Endothelial cell (in vitro differentiated cells): Measurements from ENCODE around the gene LRRC59. TPM values are rescaled to one million over a fixed set of nuclear protein-coding genes. Genes with fewer than 3 reads are reported as not detected.

Experiments
- DNase-seq: peaks from one replicate; pipeline ENCODE4 v3.0.0; 2021; ENCODE audit warnings: low spot score
- H3K27ac Mint-ChIP-seq: one replicate; pipeline ENCODE4 v1.8.0; 2021; ENCODE audit warnings: mixed read lengths, inconsistent platforms; ENCODE audit not compliant: unreplicated experiment
- H3K27me3 Mint-ChIP-seq: one replicate; pipeline ENCODE4 v1.8.0; 2021; ENCODE audit warnings: mild to moderate bottlenecking, moderate library complexity, mixed read lengths, inconsistent platforms; ENCODE audit not compliant: unreplicated experiment
- H3K36me3 Mint-ChIP-seq: one replicate; pipeline ENCODE4 v1.8.0; 2021; ENCODE audit warnings: mild to moderate bottlenecking, low read depth, mixed read lengths, inconsistent platforms; ENCODE audit not compliant: unreplicated experiment
- H3K4me1 Mint-ChIP-seq: one replicate; pipeline ENCODE4 v1.8.0; 2021; ENCODE audit warnings: mild to moderate bottlenecking, mixed read lengths, inconsistent platforms; ENCODE audit not compliant: unreplicated experiment
- H3K4me3 Mint-ChIP-seq: one replicate; pipeline ENCODE4 v1.8.0; 2021; ENCODE audit warnings: mild to moderate bottlenecking, mixed read lengths, inconsistent platforms; ENCODE audit not compliant: unreplicated experiment
- H3K9me3 Mint-ChIP-seq: one replicate; pipeline ENCODE4 v1.8.0; 2021; ENCODE audit warnings: mixed read lengths, inconsistent platforms; ENCODE audit not compliant: unreplicated experiment
- total RNA-seq: library from RNA; stranded (reverse); fragmentation: NEBNext Ultra II Directional; extraction: Animal tissue kit (Norgen Biotek cat#: 25700); gene quantifications from one replicate; pipeline ENCODE4 v1.2.1, GENCODE V29; 2021; ENCODE audit not compliant: unreplicated experiment
- TF ChIP-seq, protein P1 (sequence below): fragments of 200-600 bp; sonication (generic); IDR thresholded peaks from one replicate; pipeline ENCODE4 v1.5.0; 2021; ENCODE audit warnings: antibody characterized with exemption; ENCODE audit not compliant: unreplicated experiment

The LRRC59 gene
- total RNA-seq, 1 donor from 2014 or later, result 64.2 TPM

GRCh38 chr17:50426814-50427787, 29.8 kb upstream of the LRRC59 start:
- peaks cover 7% of the 10 kb centered on the region for H3K27me3 Mint-ChIP-seq
- H3K27ac Mint-ChIP-seq, result peak overlapping the region; percentile 13
- H3K9me3 Mint-ChIP-seq, result no peaks in the 10 kb centered on the region

GRCh38 chr17:50426472-50426782, 29.1 kb upstream of the LRRC59 start:
- TF ChIP-seq, protein P1, sequence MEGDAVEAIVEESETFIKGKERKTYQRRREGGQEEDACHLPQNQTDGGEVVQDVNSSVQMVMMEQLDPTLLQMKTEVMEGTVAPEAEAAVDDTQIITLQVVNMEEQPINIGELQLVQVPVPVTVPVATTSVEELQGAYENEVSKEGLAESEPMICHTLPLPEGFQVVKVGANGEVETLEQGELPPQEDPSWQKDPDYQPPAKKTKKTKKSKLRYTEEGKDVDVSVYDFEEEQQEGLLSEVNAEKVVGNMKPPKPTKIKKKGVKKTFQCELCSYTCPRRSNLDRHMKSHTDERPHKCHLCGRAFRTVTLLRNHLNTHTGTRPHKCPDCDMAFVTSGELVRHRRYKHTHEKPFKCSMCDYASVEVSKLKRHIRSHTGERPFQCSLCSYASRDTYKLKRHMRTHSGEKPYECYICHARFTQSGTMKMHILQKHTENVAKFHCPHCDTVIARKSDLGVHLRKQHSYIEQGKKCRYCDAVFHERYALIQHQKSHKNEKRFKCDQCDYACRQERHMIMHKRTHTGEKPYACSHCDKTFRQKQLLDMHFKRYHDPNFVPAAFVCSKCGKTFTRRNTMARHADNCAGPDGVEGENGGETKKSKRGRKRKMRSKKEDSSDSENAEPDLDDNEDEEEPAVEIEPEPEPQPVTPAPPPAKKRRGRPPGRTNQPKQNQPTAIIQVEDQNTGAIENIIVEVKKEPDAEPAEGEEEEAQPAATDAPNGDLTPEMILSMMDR, result no peak
- no peak for DNase-seq
- Mint-ChIP-seq H3K27me3 (peaks cover 9% of the 10 kb centered on the region), H3K4me3 (peak overlapping the region; percentile 89), H3K27ac (no peak overlapping the region), H3K4me1 (peaks cover 19% of the 10 kb centered on the region), H3K36me3 (peaks cover 9% of the 10 kb centered on the region), H3K9me3 (no peaks in the 10 kb centered on the region)

More at GRCh38 chr17:50426814-50427787, 29.8 kb upstream of the LRRC59 start:
- peak; percentile 16 for DNase-seq
- TF ChIP-seq, protein P1, result no peak
- H3K4me3 Mint-ChIP-seq, result peak overlapping the region; percentile 89
- H3K36me3 Mint-ChIP-seq, result peaks cover 5% of the 10 kb centered on the region
- peaks cover 15% of the 10 kb centered on the region for H3K4me1 Mint-ChIP-seq

- H3K4me1 Mint-ChIP-seq, result peaks cover 19% of the 10 kb centered on the region
- H3K9me3 Mint-ChIP-seq, result no peaks in the 10 kb centered on the region
- H3K27me3 Mint-ChIP-seq, result peaks cover 9% of the 10 kb centered on the region
- H3K36me3 Mint-ChIP-seq, result peaks cover 9% of the 10 kb centered on the region
- TF ChIP-seq, protein P1, result no peak
- peak within 1 kb of the TSS; percentile 89 for H3K4me3 Mint-ChIP-seq
- H3K27ac Mint-ChIP-seq, result peak within 1 kb of the TSS; percentile 77
- peak; percentile 65 for DNase-seq
Observed at GRCh38 chr17:50425682-50426471, 28.6 kb upstream of the LRRC59 start, which contains the start of gene ACSF2. TSS of gene ACSF2 (plus strand) at chr17:50426218. CDS start at chr17:50426262, 44 bp downstream.

GRCh38 chr17:50424996-50425681, 27.8 kb upstream of the LRRC59 start:
- H3K36me3 Mint-ChIP-seq, result peaks cover 9% of the 10 kb centered on the region

More at GRCh38 chr17:50424996-50425681, 27.8 kb upstream of the LRRC59 start:
- peaks cover 9% of the 10 kb centered on the region for H3K27me3 Mint-ChIP-seq
- H3K9me3 Mint-ChIP-seq, result no peaks in the 10 kb centered on the region
- no peak overlapping the region for H3K27ac Mint-ChIP-seq
- peaks cover 19% of the 10 kb centered on the region for H3K4me1 Mint-ChIP-seq
- TF ChIP-seq, protein P1, result no peak
- no peak for DNase-seq
- H3K4me3 Mint-ChIP-seq, result no peak overlapping the region
